GM18858 (cell line): ENCODE results near the gene ARNT2.
"Not testable (repeated sequence)": the region's sequence is repeated elsewhere in the genome, so short reads cannot be mapped to it uniquely, and the experiment has no call there.

Source experiments
- ATAC-seq: cut with Tn5 transposase; IDR thresholded peaks from one replicate; pipeline ENCODE4 v1.9.1; 2021; ENCODE audit not compliant: unreplicated experiment

ARNT2 gene

DNA sequence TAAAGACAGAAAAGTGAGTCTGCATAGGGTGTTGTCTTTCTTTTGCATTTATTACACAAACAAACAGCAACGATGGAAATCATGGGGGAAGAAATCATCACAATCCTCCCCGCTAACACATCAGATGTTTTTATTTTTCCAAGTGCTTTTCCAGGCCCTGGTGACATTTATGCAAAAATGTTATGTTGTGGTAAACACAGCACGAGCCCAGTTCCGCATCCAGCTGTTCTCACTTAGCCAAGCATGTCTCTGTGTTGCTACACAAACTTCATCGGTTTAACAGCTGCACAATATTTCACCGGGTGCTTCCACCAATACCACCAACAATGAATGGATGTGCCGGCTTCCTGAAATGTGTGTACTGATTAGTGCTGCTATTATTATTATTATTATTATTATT, 237.2 kb downstream of the ARNT2 start:
- no peak for ATAC-seq

DNA sequence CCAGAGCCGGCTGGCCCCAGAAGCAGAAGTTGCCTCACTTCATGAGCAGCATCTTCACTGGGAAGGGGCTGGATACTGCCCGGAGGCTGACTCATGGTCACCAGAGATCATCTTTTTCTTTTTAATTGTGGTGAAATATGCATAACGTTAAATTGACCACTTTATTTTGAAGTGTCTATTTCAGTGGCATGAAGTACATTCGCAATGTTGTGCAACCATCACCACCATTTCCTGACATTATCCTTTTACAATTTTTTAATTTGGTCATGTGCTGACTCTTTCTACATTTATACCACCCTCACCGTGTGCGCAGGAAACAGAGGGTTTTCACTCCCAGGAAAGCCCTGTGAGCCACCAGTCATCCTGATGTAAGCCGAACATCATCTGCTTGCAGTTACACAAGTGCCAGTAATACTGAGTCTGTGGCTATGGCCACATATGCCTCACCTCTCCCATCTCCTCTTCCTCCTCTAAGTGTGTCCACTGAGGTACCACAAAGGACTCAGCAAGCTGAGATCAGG, 239.3 kb downstream of the ARNT2 start:
- no peak for ATAC-seq

DNA sequence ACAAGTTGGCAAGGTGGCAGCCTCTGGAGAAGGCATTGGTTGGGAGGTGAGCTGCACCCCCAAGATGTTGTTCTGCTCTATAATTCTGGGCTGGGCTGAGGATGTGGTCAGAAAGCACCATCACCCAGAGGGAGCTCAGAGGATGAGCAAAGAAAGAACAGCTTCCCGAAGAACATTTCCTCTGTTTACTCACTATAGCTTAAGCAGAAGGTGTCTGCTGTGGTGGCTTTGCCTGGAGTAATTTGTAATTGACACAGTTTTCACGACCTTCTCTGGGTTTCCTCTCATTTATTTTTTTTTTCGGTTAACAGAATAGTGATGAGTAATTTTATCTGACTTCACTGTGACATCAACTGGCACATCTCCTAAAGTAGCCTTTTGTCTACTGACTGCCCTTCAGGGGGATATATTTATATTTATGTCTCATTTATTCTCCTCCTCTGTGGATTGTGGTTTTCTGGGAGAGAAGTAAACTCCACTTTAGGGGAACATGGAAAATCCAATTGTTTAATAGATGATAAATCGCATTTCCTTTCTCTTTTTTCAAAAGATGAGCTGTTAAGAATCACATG, 241.4 kb downstream of the ARNT2 start:
- no peak for ATAC-seq

DNA sequence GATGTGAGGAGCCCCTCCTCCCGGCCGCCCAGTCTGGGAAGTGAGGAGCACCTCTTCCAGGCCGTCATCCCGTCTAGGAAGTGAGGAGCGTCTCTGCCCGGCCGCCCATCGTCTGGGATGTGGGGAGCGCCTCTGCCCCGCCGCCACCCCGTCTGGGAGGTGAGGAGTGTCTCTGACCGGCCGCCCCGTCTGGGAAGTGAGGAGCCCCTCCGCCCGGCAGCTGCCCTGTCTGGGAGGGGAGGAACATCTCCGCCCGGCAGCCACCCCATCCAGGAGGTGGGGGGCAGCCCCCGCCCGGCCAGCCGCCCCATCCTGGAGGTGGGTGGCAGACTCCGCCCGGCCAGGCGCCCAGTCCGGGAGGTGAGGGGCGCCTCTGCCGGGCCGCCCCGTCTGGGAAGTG, 243.2 kb downstream of the ARNT2 start:
- not testable (repeated sequence) for ATAC-seq
